Fibroblast of peridontal ligament (primary cell): Measurements from ENCODE around the gene MLH3.

Experiments
- DNase-seq: peaks from one replicate; pipeline ENCODE4 v3.0.0-alpha.2; 2010; ENCODE audit errors: extremely low read depth

MLH3 gene

GRCh38 chr14:74985028-74985310, 66.3 kb downstream of the MLH3 start:
- DNase-seq = no peak

GRCh38 chr14:74984236-74985027, 66.8 kb downstream of the MLH3 start:
- DNase-seq = no peak

- no peak for DNase-seq
Observed at GRCh38 chr14:74983343-74983742, 67.9 kb downstream of the MLH3 start.

- DNase-seq = no peak
Observed at GRCh38 chr14:74982661-74983060, 68.6 kb downstream of the MLH3 start.

GRCh38 chr14:74981833-74982232, 69.4 kb downstream of the MLH3 start:
- no peak for DNase-seq

GRCh38 chr14:74981462-74981782, 69.8 kb downstream of the MLH3 start:
- DNase-seq = no peak

GRCh38 chr14:74980731-74981461, 70.4 kb downstream of the MLH3 start:
- DNase-seq = peak; percentile 35

GRCh38 chr14:74980398-74980730, 70.9 kb downstream of the MLH3 start:
- peak; percentile 2 for DNase-seq

GRCh38 chr14:74979442-74980397, 71.5 kb downstream of the MLH3 start:
- peak; percentile 69 for DNase-seq

- no peak for DNase-seq
Observed at GRCh38 chr14:74979029-74979428, 72.2 kb downstream of the MLH3 start.

- DNase-seq = no peak
Observed at GRCh38 chr14:74978416-74978947, 72.8 kb downstream of the MLH3 start.

GRCh38 chr14:74977901-74978385, 73.3 kb downstream of the MLH3 start:
- DNase-seq = no peak

- DNase-seq = no peak
Observed at GRCh38 chr14:74977164-74977900, 73.9 kb downstream of the MLH3 start.

- no peak for DNase-seq
Observed at GRCh38 chr14:74976264-74977113, 74.8 kb downstream of the MLH3 start.

GRCh38 chr14:74975059-74975810, 76.0 kb downstream of the MLH3 start:
- no peak for DNase-seq

- DNase-seq = no peak
Observed at GRCh38 chr14:74974364-74975058, 76.8 kb downstream of the MLH3 start.

- DNase-seq = no peak
Observed at GRCh38 chr14:74973905-74974363, 77.3 kb downstream of the MLH3 start.

GRCh38 chr14:74973003-74973653, 78.1 kb downstream of the MLH3 start:
- DNase-seq = no peak

GRCh38 chr14:74968811-74969210, 82.5 kb downstream of the MLH3 start:
- DNase-seq = no peak
